Astrocyte of the hippocampus (primary cell): Measurements from ENCODE around the gene PSORS1C1.
A peak's percentile ranks its signal among the peaks of the same experiment; 100 is the strongest.
"Not testable (repeated sequence)": the region's sequence is repeated elsewhere in the genome, so short reads cannot be mapped to it uniquely, and the experiment has no call there.

Experiments
- DNase-seq: peaks from one replicate; pipeline ENCODE4 v3.0.0; 2011; ENCODE audit warnings: low read depth, low spot score

Gene PSORS1C1

DNA sequence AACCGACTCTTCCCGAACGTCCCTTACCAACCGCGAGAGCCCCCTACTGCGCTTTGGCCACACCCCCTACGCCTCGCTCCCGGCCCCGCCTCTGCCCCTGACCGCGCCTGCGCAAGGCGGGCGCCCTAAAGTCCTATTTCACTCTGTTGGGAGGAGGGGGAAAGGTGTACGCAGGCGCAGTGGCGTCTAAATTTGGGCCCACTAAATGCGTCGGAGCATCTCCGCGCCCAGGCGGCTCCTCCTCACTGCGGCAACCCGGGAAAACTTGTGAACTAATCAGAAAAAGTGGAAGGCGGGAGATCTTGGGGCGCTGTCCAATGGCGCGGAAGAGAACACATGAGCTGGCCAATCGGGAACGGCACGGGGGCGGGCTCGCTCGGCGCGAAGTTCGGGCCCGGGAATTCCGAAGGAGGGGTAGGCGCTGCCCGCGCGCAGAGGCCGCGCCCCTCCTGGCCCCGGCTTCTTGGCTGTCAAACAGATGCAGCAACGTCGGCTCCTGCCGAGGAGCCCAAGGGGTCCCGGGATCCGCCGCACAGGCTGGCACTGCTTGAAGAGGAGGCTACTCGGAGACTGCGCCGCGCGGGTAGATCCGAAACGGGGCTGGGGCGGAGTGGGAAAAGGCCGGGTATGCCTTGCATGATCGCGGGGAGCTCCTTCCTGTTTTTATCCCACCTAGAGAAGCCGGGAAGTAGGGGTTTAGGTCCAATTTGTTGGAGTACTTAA lies 43.7 kb downstream of the PSORS1C1 start, which contains the start of gene TCF19:
Gene TCF19, plus strand, starts transcription at position 450 of the 723 bp plus-strand sequence. CDS start 881 bp downstream, outside the sequence.
- DNase-seq = peak; percentile 100

DNA sequence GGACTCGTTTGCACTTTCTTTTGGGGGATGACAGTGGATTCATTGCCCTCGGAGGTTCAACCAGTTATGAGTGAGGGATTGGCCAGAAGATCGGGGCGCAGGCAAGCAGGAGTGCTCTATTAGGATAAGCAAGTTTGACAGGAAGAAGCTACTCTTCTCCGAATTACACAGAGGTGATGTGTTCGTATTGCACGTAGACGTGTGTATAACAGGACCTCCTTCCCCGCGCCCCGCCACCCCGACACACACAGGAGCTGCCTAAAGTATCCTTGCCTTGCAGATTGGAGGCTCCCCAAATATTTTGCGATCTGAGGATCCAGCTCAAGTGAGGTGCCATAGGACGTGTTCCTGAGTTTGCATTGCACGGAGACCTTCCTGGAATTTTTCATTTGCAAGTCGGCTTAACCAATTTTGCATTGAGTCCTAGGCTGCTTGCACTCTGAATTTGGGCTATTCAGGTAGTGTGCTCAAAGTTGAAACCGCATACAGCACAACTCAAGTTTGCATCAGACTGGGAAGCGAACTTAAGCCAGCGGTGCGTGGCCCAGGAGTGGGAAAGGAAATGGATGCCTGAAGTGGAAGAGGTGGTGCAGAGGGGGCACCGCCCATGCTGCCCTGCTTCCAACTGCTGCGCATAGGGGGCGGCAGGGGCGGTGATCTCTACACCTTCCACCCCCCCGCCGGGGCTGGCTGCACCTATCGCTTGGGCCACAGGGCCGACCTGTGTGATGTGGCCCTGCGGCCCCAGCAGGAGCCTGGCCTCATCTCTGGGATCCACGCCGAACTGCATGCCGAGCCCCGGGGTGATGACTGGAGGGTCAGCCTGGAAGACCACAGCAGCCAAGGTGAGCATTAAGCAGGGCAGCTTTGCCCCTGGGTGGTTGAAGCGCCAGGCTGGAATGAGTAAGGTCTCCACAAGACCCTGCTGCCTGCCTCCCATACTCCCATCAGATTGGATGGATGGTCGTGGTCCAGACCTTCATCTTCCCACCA lies 44.6 kb downstream of the PSORS1C1 start:
- peak; percentile 24 for DNase-seq

DNA sequence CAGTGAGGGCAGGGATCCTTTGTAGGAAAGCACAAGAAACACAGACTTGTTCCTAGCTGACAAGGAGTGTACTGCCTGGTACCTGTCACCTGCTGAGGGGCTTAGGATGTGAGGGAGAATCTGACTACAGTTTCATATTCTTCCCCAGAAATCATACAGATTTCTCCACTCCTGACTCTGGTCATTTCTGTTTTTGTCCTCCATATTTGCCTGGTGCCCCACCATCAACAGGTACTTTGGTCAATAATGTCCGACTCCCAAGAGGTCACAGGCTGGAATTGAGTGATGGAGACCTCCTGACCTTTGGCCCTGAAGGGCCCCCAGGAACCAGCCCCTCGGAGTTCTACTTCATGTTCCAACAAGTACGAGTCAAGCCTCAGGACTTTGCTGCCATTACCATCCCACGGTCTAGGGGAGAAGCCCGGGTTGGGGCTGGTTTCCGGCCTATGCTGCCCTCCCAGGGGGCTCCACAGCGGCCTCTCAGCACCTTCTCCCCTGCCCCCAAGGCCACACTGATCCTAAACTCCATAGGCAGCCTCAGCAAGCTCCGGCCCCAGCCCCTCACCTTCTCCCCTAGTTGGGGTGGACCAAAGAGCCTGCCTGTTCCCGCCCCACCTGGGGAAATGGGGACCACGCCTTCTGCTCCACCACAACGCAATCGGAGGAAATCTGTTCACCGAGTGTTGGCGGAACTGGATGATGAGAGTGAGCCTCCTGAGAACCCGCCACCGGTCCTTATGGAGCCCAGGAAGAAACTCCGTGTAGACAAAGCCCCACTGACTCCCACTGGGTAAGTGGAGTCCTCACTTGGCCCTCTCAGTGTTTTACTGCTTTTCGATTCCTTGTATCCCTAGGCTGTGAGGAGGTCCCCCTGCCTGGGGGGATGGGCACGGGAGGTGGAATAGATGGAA lies 46.9 kb downstream of the PSORS1C1 start:
- no peak for DNase-seq

DNA sequence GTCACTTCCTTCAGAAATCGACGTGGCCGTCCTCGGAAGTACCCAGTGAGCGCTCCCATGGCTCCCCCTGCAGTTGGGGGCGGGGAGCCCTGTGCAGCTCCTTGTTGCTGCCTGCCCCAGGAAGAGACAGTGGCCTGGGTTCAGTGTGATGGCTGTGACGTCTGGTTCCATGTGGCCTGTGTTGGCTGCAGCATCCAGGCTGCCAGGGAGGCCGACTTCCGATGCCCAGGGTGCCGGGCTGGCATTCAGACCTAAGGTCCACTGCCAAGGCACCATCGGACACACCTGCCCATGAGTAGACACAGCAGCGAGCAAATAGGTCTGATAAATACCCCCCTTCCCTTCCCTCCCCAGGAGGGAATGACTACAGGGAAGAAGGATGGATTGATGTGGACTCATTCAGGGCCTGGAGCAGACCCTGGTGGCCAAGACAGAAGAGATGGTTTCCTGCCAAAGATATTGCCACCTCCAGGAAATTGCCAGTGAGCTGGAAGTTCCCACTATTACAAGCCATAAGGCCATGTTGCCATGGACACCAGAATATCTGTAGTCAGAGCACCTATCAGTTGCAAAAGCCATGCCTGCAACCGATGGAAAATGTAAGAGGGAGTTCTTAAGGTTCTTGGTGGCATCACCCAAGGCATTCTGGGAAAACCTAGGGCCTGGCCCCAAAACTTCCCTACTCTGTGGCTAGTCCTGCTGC lies 48.0 kb downstream of the PSORS1C1 start:
- DNase-seq = no peak

DNA sequence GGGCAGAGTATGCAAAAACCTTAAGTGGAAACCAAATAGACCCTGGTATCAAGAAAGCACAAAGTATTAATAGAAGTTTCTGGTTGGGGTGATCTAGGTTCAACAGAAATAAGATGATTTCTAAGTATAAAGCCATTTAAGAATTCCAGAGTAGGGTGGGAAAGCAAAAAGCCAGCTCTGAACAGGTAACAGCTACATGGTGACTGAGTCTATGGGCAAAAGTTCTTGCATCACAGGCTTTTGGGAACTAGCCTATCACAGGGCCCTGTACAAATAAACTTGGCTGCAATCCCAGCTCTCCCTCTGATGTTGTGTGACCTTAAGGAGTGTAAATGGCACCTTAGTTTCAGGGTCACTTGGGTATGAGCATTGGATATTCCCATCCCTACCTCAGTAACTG lies 49.3 kb downstream of the PSORS1C1 start:
- no peak for DNase-seq

DNA sequence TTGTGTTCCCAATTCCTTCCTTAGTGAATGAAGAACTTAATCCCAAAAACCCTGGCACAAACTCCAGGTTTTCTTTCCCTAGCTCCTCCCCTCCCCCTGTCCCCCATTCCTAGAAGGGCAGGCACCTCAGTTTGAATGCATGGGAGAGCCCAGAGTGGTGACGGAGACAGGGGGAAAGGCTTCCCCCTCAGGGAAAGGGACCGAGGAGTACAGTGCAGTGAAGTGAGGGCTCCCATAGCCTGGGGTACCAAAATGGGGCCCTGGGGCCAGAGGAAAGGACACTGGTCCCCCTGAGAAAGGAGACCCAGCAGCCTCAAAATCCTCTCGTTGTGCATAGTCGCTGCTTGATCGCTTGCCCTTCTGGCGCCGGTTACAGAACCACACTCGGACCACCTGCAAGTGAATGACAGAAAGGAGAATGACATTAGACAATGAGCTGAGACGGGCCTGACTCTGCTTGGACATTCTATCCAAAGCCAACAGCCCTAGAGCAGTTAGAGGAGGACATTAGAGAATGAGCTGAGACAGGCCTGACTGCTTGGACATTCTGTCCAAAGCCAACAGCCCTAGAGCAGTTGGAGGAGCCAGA lies 50.0 kb downstream of the PSORS1C1 start:
- not testable (repeated sequence) for DNase-seq

DNA sequence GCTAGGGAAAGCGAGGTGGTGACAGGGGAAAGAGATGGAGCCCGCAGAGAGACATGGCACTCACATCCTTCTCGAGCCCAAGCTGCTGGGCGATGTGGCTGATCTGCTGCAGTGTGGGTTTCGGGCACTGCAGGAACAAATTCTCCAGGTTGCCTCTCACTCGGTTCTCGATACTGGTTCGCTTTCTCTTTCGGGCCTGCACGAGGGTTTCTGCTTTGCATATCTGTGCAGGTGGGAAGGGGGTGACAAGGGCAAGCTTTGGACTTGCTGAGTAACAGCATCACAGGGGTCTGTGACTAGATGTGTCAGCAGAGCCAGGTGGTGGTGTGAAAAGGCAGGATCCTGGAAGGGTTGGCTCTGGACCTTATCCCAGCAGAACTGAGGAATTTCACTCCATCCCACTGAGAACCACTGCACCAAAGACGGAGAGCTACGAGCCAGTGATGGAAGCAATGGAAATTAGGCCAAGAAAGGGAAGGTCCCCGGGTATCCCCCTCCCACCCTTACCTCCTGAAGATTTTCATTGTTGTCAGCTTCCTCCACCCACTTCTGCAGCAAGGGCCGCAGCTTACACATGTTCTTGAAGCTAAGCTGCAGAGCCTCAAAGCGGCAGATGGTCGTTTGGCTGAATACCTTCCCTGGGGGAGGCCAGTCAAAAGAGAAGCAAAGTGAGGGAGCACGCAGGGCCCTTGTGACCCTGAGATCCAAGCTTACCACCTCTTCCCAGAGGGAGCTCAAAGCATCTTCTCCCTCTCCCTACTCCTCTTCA lies 50.6 kb downstream of the PSORS1C1 start:
- DNase-seq = not testable (repeated sequence)

DNA sequence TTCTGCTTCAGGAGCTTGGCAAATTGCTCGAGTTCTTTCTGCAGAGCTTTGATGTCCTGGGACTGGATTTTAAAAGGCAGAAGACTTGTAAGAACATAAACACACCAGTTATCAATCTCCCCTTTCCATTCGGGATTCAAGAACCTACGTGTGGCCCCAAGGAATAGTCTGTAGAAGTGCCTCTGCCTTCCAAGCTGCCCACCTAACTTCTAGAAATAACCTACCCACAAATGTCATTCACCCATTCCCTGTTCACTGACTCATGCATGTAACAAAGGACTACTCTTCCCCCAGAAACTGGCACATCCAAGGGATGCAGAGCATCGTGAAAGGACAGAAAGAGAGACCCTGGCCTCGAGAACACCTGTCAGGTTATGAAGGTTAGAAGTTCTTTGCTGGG lies 51.4 kb downstream of the PSORS1C1 start:
- DNase-seq = no peak

DNA sequence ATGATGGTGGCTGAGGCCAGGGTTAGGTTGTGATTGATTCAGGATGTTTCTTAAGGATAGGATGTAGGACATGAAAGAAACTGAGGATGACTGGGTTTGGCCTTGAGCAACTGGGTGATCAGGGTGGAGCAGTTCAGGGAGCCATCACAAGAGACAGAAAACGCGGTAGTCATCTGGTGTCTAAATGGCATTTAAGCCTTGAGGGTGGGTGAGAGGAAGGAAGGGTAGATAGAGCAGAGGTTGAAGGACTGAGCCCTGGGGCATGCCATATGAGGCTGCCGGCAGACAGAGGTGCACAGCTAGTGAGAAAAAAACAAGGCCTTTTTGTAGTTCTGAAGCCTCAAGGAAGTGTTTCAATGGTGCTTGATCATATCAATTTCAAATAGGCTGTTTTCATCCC lies 54.0 kb downstream of the PSORS1C1 start:
- DNase-seq = no peak

DNA sequence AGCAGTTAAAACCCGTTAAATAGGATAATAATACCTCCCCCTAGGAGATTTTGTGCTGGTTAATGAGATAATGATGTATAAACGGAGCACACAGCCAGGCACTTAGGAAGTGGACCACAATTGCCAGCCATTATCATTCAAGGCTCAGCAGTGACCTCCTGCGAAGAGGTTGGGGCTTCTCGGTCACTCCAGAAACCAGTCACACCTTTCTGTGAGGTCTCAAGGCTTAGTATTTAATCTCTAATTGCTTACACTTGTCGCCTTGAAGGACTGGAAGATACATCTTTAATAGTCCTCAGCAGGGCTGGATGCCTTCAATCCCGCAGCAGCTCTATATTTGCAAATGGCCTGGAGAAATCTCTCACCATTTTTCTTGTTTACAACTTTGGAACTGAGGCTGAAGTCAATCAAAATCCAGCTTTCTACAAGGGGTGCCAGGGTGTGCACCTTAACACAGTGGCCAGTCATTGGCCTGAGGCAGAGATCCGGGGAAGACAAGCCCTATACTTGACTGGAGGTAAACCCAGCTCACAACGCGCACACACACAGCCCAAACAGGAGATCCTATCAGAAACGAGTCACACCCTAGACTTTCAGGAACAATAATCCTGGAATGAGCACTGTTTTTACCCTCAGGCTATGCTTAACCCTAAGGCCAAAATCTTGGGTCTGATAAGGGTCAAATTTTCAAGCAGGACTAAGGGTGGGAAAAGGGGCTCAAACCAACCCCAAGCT lies 54.7 kb downstream of the PSORS1C1 start:
- no peak for DNase-seq

DNA sequence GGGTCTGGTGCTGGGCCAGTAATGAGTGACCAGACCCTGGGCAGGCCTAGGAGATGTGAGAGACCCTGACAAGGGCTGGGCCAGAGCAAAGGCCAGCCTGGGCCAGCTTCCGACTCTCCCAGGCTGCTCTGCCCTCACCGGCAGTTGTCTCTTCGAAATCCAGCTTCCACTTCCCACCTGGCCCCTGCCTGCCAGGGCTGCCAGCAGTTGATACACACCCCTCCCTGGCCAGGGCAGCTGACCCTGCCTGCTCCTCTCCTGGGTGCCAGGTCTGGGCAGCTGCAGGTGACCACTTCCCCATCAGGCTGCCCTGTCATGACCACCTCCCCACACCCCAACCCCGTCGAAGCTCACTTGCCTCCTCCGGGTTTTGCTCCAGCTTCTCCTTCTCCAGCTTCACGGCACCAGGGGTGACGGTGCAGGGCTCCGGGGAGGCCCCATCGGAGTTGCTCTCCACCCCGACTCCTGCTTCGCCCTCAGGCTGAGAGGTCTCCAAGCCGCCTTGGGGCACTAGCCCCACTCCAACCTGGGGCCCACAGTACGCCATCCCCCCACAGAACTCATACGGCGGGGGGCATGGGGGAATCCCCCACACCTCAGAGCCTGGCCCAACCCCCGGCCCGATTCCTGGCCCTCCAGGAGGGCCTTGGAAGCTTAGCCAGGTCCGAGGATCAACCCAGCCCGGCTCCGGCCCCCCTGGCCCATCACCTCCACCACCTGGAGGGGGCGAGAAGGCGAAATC lies 55.4 kb downstream of the PSORS1C1 start:
- DNase-seq = not testable (repeated sequence)

DNA sequence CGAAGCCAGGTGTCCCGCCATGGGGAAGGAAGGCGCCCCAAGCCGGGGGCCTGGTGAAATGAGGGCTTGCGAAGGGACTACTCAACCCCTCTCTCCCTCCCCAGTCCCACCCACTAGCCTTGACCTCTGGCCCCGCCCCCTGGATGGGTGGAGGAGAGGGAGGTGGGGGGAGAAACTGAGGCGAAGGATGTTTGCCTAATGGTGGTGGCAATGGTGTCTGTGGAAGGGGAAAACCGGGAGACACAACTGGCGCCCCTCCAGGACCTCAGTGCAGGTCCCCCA lies 55.9 kb downstream of the PSORS1C1 start, which contains the start of gene POU5F1:
Gene POU5F1, minus strand, starts transcription at position 83 of the 282 bp plus-strand sequence. Its CDS starts 62 bp downstream, at position 21.
- no peak for DNase-seq

DNA sequence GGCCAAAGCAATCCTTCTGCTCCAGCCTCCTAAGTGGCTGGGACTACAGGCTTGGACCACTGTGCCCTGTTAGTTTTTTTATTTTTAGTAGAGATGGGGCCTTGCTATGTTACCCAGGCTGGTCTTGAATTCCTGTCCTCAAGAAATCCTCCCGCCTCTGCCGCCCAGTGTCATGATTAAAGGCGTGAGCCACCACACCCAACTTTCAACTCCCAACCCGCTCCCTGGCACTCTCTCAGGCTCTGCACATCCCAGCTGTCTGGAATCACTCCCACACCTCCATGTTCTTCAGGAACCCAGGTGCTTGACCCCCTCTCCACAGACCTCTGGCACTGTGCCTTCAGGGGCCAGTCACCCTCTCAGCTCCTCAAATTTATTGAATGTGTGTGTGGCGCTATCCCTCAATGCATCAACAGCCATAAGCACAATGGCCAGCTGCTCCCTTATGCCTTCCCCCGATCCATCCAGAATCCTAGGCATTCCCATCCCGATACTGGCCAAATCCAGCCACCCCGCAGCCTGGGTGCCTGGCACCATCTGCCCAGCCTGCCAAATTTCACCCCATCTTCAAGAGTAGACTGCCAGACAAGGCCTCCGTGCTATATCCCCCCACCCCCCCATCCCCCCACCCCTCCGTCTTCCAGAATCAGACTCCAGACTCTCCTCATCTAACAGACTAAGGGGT lies 56.5 kb downstream of the PSORS1C1 start:
- DNase-seq = no peak

DNA sequence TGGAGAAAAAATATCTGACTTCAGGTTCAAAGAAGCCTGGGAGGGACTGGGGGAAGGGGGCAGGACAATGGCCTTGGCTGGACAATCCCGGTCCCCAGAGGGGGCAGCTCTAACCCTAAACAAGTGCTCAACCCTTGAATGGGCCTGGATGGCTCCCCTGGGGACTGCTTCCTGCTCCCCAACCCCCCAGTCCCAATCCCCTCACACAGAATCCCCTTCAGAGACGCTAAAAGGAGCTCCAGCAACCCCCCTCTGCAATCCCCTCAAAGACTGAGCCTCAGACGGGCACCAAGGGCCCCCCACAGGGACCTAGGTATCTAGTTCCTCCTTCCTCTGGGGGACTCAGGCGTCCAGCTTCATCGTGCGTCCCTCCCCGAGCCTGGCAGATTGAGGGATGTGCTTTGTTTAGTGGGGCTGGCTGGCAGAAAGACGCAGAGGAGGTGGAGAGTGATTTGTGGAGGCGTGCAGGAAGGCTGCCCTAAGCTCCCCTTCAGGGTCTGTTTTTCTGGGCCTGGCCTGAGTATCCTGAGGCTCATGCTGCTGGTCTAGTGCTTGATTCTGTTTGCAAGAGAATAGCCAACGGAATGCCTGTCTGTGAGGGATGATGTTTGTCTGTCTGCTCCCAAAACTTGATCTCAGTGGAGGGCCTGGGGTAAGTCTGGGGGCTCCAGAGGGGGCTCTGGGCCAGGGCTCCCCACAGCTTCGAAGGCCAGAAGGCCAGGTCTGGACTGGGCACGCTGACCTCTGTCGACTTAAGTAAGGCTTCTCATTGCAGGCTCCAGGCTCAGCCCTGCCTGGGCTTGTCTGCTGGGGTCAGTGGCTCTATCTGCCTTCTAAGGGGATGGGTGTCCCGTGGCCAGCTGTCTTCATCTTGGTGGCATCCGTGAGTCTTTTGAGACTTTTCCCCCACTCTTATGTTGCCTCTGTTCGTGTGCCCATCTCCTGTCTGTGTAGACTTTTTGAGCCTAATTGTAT lies 57.6 kb downstream of the PSORS1C1 start:
- no peak for DNase-seq

DNA sequence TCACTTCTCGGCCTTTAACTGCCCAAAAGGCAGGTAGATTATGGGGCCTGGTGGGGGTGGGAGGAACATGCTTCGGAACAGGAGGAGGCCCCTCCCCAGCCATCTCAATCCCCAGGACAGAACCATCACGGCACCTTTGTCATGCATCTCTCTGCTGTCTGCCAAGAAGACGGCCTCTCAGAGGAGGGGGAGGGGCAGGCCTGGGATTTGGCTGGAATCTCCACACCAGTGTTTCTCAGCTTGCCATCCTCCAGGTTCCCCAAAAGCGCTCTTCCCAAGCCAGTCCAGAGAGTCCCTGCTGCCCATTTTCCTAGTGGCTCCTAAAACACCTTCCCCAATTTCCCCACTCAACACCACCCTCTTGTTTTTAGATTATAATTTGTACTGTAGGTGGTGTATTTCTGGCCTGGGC lies 58.4 kb downstream of the PSORS1C1 start:
- no peak for DNase-seq

DNA sequence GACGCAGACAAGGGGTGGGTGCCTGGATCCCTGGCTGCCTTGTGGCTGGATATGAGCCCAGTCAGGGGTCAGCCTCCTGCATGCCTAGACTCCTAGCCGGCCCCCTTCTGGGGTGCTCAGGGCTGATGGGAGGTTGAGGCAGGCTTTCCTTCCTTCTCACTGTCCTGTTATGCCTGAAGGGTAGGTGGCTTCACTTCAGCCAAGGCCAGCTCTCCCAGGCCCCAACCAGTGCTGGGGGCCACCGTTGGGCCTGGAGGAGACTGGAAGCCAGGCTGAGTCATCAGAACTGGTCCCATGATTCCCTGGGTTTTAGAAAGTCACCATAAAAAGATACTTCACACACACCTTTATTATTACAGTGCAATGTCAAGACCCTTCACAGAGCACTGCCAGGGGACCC lies 58.8 kb downstream of the PSORS1C1 start:
- no peak for DNase-seq

DNA sequence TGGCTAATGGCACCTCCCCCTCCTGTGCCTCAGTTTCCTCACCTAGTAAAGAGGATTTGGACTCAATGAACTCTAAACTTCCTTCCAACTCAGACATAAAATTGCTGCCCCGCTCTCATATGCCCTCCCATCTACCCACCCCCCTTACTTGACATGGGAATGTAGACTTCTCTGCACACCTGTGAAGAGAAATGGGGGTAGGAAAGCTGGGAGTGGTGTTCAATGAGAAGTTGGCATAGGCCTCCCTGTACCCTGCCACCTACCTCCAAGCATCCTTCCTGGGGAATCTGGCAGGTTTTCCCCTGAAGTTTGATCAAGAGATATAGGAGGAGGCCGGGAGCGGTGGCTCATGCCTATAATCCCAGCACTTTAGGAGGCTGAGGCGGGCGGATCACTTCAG lies 59.8 kb downstream of the PSORS1C1 start:
- DNase-seq = no peak
